Heart left ventricle (tissue), 13 donors: ENCODE results near the gene RAB6D.

Experiments
- CTCF ChIP-seq, 12 donors: fragments of 200-600 bp; sonication (generic) in 4 of 12; IDR thresholded peaks; one replicate each; pipeline versions ENCODE4 v1.5.0 to v1.8.0; 2018 to 2022; ENCODE audit warnings: antibody characterized with exemption in 12 of 12, mild to moderate bottlenecking in 5 of 12
- POLR2A ChIP-seq, 2 donors: fragments of 450-650 bp; IDR thresholded peaks; one replicate each; pipeline ENCODE4 v1.6.1; 2017; ENCODE audit warnings: antibody characterized with exemption in 2 of 2, mild to moderate bottlenecking in 2 of 2, moderate library complexity in 2 of 2
- donor health status: ischemic (EF 13 %, LVEDD 7.1; RV severe dilation, severe dysfunction).
- donor health status: DM: no; HTN: yes; CAD: no.
- donor health status: DM: no; HTN: no; CAD: no.
- donor health status: ischemic (EF 25% LVEDD 6.9; RV normal size, moderate dysfunction).
- donor health status: ischemic (EF 25% LVEDD 5.7; RV mildly dilated, moderate dysfunction).
- donor health status: ischemic (EF 35%, LVEDD 5.7; RV mildly dilated, moderate dysfunction).
- donor health status: nonischemic (EF 11% LVEDD 7.7; RV severe dilation, severe dysfunction).
- donor health status: DM: yes; HTN: yes; CAD: no.
- donor health status: PGD.
- donor health status: ischemic (EF 29% LVEDD 5.4; RV normal size, mild dysfunction).
- donor health status: nonischemic (EF 23%, LVEDD 6.1; RV moderate dilation, normal function).

- no peak for TF ChIP-seq CTCF (IDR thresholded peaks at IDR 0.05)
- TF ChIP-seq POLR2A (IDR thresholded peaks at IDR 0.05), result no peak
Observed at GRCh38 chr2:131389657-131390056, 25.7 kb upstream of the RAB6D start.
